Lower leg skin (tissue), 3 donors: ENCODE results near the gene C11orf21.

Experiments
- POLR2A ChIP-seq, 2 donors: fragments of 450-650 bp; IDR thresholded peaks; one replicate each; pipeline ENCODE4 v1.6.1; 2016 to 2017; ENCODE audit warnings: antibody characterized with exemption in 2 of 2, mild to moderate bottlenecking in 1 of 2, moderate library complexity in 1 of 2
- TF ChIP-seq, protein P1 (sequence below), 3 donors: fragments of 450-650 bp; IDR thresholded peaks; one replicate each; pipeline ENCODE4 v1.5.1; 2016; ENCODE audit warnings: antibody characterized with exemption in 3 of 3, mild to moderate bottlenecking in 3 of 3, moderate library complexity in 2 of 3

GRCh38 chr11:2302306-2302895 is 683 bp upstream of the C11orf21 start:
- TF ChIP-seq, protein P1, sequence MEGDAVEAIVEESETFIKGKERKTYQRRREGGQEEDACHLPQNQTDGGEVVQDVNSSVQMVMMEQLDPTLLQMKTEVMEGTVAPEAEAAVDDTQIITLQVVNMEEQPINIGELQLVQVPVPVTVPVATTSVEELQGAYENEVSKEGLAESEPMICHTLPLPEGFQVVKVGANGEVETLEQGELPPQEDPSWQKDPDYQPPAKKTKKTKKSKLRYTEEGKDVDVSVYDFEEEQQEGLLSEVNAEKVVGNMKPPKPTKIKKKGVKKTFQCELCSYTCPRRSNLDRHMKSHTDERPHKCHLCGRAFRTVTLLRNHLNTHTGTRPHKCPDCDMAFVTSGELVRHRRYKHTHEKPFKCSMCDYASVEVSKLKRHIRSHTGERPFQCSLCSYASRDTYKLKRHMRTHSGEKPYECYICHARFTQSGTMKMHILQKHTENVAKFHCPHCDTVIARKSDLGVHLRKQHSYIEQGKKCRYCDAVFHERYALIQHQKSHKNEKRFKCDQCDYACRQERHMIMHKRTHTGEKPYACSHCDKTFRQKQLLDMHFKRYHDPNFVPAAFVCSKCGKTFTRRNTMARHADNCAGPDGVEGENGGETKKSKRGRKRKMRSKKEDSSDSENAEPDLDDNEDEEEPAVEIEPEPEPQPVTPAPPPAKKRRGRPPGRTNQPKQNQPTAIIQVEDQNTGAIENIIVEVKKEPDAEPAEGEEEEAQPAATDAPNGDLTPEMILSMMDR (IDR thresholded peaks at IDR 0.05), result no peak
- no peak for TF ChIP-seq POLR2A (IDR thresholded peaks at IDR 0.05)
